Activated T-helper 17 cell treated with anti-CD3 and anti-CD28 coated beads, Interleukin-2, amount 50 U/mL, for 72 hours (primary cell): ENCODE data around the gene EYA3. TPM values are rescaled to one million over a fixed set of nuclear protein-coding genes. Genes with fewer than 3 reads are reported as not detected.
"Not testable (repeated sequence)": the region's sequence is repeated elsewhere in the genome, so short reads cannot be mapped to it uniquely, and the experiment has no call there.

Experiments used
- ATAC-seq: fragments of 150-1000 bp; cut with Tn5 transposase; replicated peaks from 2 replicates; pipeline ENCODE4 v1.10.0; 2021; ENCODE audit warnings: mild to moderate bottlenecking, moderate library complexity
- H3K27ac Mint-ChIP-seq: one replicate; pipeline ENCODE4 v1.8.0; 2022; ENCODE audit warnings: mixed read lengths
- H3K27me3 Mint-ChIP-seq: one replicate; pipeline ENCODE4 v1.8.0; 2022; ENCODE audit warnings: mixed read lengths
- H3K36me3 Mint-ChIP-seq: one replicate; pipeline ENCODE4 v1.8.0; 2022; ENCODE audit warnings: low read depth, mild to moderate bottlenecking, mixed read lengths
- H3K4me1 Mint-ChIP-seq: one replicate; pipeline ENCODE4 v1.8.0; 2022; ENCODE audit warnings: mixed read lengths
- H3K4me3 Mint-ChIP-seq: one replicate; pipeline ENCODE4 v1.8.0; 2022; ENCODE audit warnings: mild to moderate bottlenecking, mixed read lengths
- H3K9me3 Mint-ChIP-seq: one replicate; pipeline ENCODE4 v1.8.0; 2022; ENCODE audit warnings: mixed read lengths
- total RNA-seq, 2 donors: library from RNA; stranded (reverse); gene quantifications; one replicate each; pipeline ENCODE4 v1.2.3, GENCODE V29; 2022

Gene EYA3
- total RNA-seq, 2 donors from 2014 or later: 33.7 to 40.8 TPM

- Mint-ChIP-seq H3K36me3 (peaks cover 91% of the 10 kb centered on the region), H3K27ac (no peak overlapping the region), H3K27me3 (no peaks in the 10 kb centered on the region), H3K4me1 (no peaks in the 10 kb centered on the region), H3K4me3 (no peak overlapping the region), H3K9me3 (no peaks in the 10 kb centered on the region)
- no peak for ATAC-seq
Measured at GRCh38 chr1:28037946-28038345, 50.5 kb downstream of the EYA3 start.

- Mint-ChIP-seq H3K9me3 (no peaks in the 10 kb centered on the region), H3K36me3 (peaks cover 90% of the 10 kb centered on the region), H3K4me1 (no peaks in the 10 kb centered on the region), H3K4me3 (no peak overlapping the region), H3K27me3 (no peaks in the 10 kb centered on the region), H3K27ac (no peak overlapping the region)
- no peak for ATAC-seq
Measured at GRCh38 chr1:28037206-28037605, 51.2 kb downstream of the EYA3 start.

- Mint-ChIP-seq H3K27ac (no peak overlapping the region), H3K9me3 (no peaks in the 10 kb centered on the region), H3K4me1 (no peaks in the 10 kb centered on the region), H3K27me3 (no peaks in the 10 kb centered on the region), H3K4me3 (no peak overlapping the region), H3K36me3 (peaks cover 84% of the 10 kb centered on the region)
- no peak for ATAC-seq
Measured at GRCh38 chr1:28036431-28036830, 52.0 kb downstream of the EYA3 start.

- ATAC-seq: no peak
- no peaks in the 10 kb centered on the region for H3K27me3 Mint-ChIP-seq
Measured at GRCh38 chr1:28035420-28035819, 53.0 kb downstream of the EYA3 start.

GRCh38 chr1:28032281-28032680 lies 56.1 kb downstream of the EYA3 start:
- Mint-ChIP-seq H3K4me1 (no peaks in the 10 kb centered on the region), H3K27me3 (no peaks in the 10 kb centered on the region), H3K36me3 (peaks cover 60% of the 10 kb centered on the region), H3K9me3 (no peaks in the 10 kb centered on the region), H3K4me3 (no peak overlapping the region), H3K27ac (no peak overlapping the region)
- no peak for ATAC-seq

More at GRCh38 chr1:28035420-28035819, 53.0 kb downstream of the EYA3 start:
- Mint-ChIP-seq H3K4me1 (no peaks in the 10 kb centered on the region), H3K9me3 (no peaks in the 10 kb centered on the region), H3K27ac (no peak overlapping the region), H3K4me3 (no peak overlapping the region), H3K36me3 (peaks cover 83% of the 10 kb centered on the region)

- Mint-ChIP-seq H3K9me3 (no peaks in the 10 kb centered on the region), H3K27me3 (no peaks in the 10 kb centered on the region), H3K4me3 (no peak overlapping the region), H3K4me1 (no peaks in the 10 kb centered on the region), H3K36me3 (peaks cover 58% of the 10 kb centered on the region), H3K27ac (no peak overlapping the region)
- ATAC-seq: no peak
Measured at GRCh38 chr1:28031173-28031572, 57.2 kb downstream of the EYA3 start.

GRCh38 chr1:28028873-28029654 lies 59.3 kb downstream of the EYA3 start:
- H3K4me3 Mint-ChIP-seq: no peak overlapping the region
- no peaks in the 10 kb centered on the region for H3K27me3 Mint-ChIP-seq
- ATAC-seq: no peak
- no peaks in the 10 kb centered on the region for H3K9me3 Mint-ChIP-seq
- H3K27ac Mint-ChIP-seq: no peak overlapping the region
- H3K4me1 Mint-ChIP-seq: no peaks in the 10 kb centered on the region
- peaks cover 57% of the 10 kb centered on the region for H3K36me3 Mint-ChIP-seq

GRCh38 chr1:28027660-28028059 lies 60.8 kb downstream of the EYA3 start:
- no peaks in the 10 kb centered on the region for H3K4me1 Mint-ChIP-seq
- no peaks in the 10 kb centered on the region for H3K9me3 Mint-ChIP-seq
- H3K27ac Mint-ChIP-seq: peak overlapping the region; percentile 65
- no peak for ATAC-seq
- no peak overlapping the region for H3K4me3 Mint-ChIP-seq
- H3K36me3 Mint-ChIP-seq: peaks cover 56% of the 10 kb centered on the region
- H3K27me3 Mint-ChIP-seq: no peaks in the 10 kb centered on the region

- no peaks in the 10 kb centered on the region for H3K9me3 Mint-ChIP-seq
- ATAC-seq: no peak
Measured at GRCh38 chr1:28027238-28027637, 61.2 kb downstream of the EYA3 start.

GRCh38 chr1:28026329-28026728 lies 62.1 kb downstream of the EYA3 start:
- H3K27ac Mint-ChIP-seq: no peak overlapping the region
- no peak for ATAC-seq
- peaks cover 59% of the 10 kb centered on the region for H3K36me3 Mint-ChIP-seq
- H3K9me3 Mint-ChIP-seq: no peaks in the 10 kb centered on the region
- no peaks in the 10 kb centered on the region for H3K27me3 Mint-ChIP-seq
- peaks cover 1% of the 10 kb centered on the region for H3K4me1 Mint-ChIP-seq
- no peak overlapping the region for H3K4me3 Mint-ChIP-seq

More at GRCh38 chr1:28027238-28027637, 61.2 kb downstream of the EYA3 start:
- no peaks in the 10 kb centered on the region for H3K4me1 Mint-ChIP-seq
- H3K4me3 Mint-ChIP-seq: no peak overlapping the region
- H3K36me3 Mint-ChIP-seq: peaks cover 56% of the 10 kb centered on the region
- H3K27me3 Mint-ChIP-seq: no peaks in the 10 kb centered on the region
- peak overlapping the region; percentile 65 for H3K27ac Mint-ChIP-seq

GRCh38 chr1:28021064-28021463 lies 67.3 kb downstream of the EYA3 start:
- Mint-ChIP-seq H3K36me3 (peaks cover 63% of the 10 kb centered on the region), H3K27ac (peak overlapping the region; percentile 13), H3K9me3 (no peaks in the 10 kb centered on the region), H3K4me1 (peaks cover 15% of the 10 kb centered on the region), H3K27me3 (no peaks in the 10 kb centered on the region), H3K4me3 (no peak overlapping the region)
- no peak for ATAC-seq

GRCh38 chr1:28010969-28011368 lies 77.4 kb downstream of the EYA3 start:
- no peak for ATAC-seq
- Mint-ChIP-seq H3K27me3 (no peaks in the 10 kb centered on the region), H3K4me1 (no peaks in the 10 kb centered on the region), H3K9me3 (no peaks in the 10 kb centered on the region), H3K4me3 (no peak overlapping the region), H3K27ac (no peak overlapping the region), H3K36me3 (peaks cover 89% of the 10 kb centered on the region)

- H3K27me3 Mint-ChIP-seq, H3K27ac Mint-ChIP-seq, H3K9me3 Mint-ChIP-seq, H3K4me1 Mint-ChIP-seq, H3K4me3 Mint-ChIP-seq, ATAC-seq: not testable (repeated sequence)
- peaks cover 76% of the 10 kb centered on the region for H3K36me3 Mint-ChIP-seq
Measured at GRCh38 chr1:28003117-28003516, 85.3 kb downstream of the EYA3 start.

GRCh38 chr1:28002600-28002999 lies 85.8 kb downstream of the EYA3 start:
- H3K27me3 Mint-ChIP-seq: no peaks in the 10 kb centered on the region
- peaks cover 76% of the 10 kb centered on the region for H3K36me3 Mint-ChIP-seq
- ATAC-seq: no peak
- H3K4me3 Mint-ChIP-seq: no peak overlapping the region
- H3K27ac Mint-ChIP-seq: no peak overlapping the region
- no peaks in the 10 kb centered on the region for H3K9me3 Mint-ChIP-seq
- H3K4me1 Mint-ChIP-seq: no peaks in the 10 kb centered on the region

- Mint-ChIP-seq H3K27ac (no peak overlapping the region), H3K27me3 (no peaks in the 10 kb centered on the region), H3K4me1 (no peaks in the 10 kb centered on the region), H3K36me3 (peaks cover 75% of the 10 kb centered on the region), H3K9me3 (no peaks in the 10 kb centered on the region), H3K4me3 (no peak overlapping the region)
- no peak for ATAC-seq
Measured at GRCh38 chr1:27999055-27999454, 89.4 kb downstream of the EYA3 start.
